Neural progenitor cell (in vitro differentiated cells): Measurements from ENCODE around the gene KAT2B.

Experiments
- EZH2 ChIP-seq: fragments of 200-600 bp; sonication (generic); IDR thresholded peaks from 2 replicates; pipeline ENCODE4 v1.6.1; 2017; ENCODE audit warnings: antibody characterized with exemption, mild to moderate bottlenecking, moderate library complexity
- EZH2phosphoT487 ChIP-seq: fragments of 200-600 bp; sonication (generic); IDR thresholded peaks from 2 replicates; pipeline ENCODE4 v1.6.1; 2017; ENCODE audit warnings: antibody characterized with exemption
- TF ChIP-seq, protein P1 (sequence below): fragments of 200-600 bp; sonication (generic); IDR thresholded peaks from 2 replicates; pipeline ENCODE4 v1.5.1; 2017; ENCODE audit warnings: antibody characterized with exemption, mild to moderate bottlenecking

DNA sequence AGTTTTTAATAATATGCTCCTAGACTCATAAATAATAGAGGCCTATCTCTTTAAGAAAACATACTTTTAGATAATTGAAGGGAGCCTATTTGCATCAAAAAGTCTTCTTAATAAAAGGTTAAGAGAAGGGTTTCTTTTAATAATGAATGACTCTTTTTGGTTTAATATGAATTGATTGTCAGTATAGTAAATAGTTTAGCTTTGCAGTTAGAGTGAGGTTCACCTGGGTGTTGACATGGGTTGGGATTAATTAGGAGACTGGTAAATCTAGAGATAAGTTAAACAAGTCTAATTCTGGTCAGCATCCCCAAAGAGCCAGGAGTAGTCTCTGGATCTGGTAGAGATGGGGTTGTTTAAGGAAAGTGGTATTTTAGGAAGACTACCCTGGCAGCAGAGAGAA lies 43.0 kb downstream of the KAT2B start:
- TF ChIP-seq, protein P1, sequence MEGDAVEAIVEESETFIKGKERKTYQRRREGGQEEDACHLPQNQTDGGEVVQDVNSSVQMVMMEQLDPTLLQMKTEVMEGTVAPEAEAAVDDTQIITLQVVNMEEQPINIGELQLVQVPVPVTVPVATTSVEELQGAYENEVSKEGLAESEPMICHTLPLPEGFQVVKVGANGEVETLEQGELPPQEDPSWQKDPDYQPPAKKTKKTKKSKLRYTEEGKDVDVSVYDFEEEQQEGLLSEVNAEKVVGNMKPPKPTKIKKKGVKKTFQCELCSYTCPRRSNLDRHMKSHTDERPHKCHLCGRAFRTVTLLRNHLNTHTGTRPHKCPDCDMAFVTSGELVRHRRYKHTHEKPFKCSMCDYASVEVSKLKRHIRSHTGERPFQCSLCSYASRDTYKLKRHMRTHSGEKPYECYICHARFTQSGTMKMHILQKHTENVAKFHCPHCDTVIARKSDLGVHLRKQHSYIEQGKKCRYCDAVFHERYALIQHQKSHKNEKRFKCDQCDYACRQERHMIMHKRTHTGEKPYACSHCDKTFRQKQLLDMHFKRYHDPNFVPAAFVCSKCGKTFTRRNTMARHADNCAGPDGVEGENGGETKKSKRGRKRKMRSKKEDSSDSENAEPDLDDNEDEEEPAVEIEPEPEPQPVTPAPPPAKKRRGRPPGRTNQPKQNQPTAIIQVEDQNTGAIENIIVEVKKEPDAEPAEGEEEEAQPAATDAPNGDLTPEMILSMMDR = no peak
- TF ChIP-seq EZH2phosphoT487 = no peak
- TF ChIP-seq EZH2 = no peak
